ENCODE data around the gene KCNH3. TPM values are rescaled to one million over a fixed set of nuclear protein-coding genes. Genes with fewer than 3 reads are reported as not detected.
"Not testable (repeated sequence)": the region's sequence is repeated elsewhere in the genome, so short reads cannot be mapped to it uniquely, and the experiment has no call there.

Gene KCNH3
- polyA plus RNA-seq, 4 donors: 0.22 to 3.4 TPM; not detected in 2

DNA sequence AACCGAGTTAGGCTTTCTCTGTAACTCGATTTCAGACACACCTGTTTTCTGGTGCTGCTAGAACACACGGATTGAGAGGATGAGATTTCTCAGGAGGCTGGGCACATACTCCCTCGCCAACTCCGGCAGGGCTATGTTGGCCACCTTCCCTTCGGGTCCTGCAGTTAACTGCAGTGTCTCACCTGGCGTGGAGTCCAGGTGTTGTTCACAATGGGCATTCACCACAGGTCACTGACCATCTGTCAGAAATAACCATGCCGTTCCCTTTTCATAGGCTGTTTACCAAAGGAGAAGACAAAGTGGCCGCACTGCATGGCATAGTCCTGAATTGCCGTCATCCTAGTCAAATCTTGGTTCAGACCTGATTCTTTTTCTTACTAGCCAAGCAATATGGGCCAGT, 5.5 kb upstream of the KCNH3 start:
- WGBS, 3 donors: 37 to 84% (median 48%) methylated on average over 10 of the region's 10 CpGs
- peaks cover 0 to 9% (median 0%) of the 10 kb centered on the region in 3 donors for H3K36me3 ChIP-seq (ENCODE audit: control insufficient read depth in 3 of 3, insufficient read depth in 2 of 3, low read depth in 1 of 3, low read length in 3 of 3)
- no peak overlapping the region for H3K4me3 ChIP-seq (ENCODE audit: low read depth in 1 of 3, low read length in 3 of 3)
- H3K27me3 ChIP-seq (ENCODE audit: control insufficient read depth in 3 of 3, insufficient read depth in 3 of 3, low read length in 3 of 3): peaks cover 6 to 36% (median 7%) of the 10 kb centered on the region in 3 donors
- no peak for FAIRE-seq
- DNase-seq: no peak
- H3K4me1 ChIP-seq (ENCODE audit: control insufficient read depth in 3 of 3, insufficient read depth in 2 of 3, low read depth in 1 of 3, low read length in 2 of 3): peaks cover 0 to 9% (median 0%) of the 10 kb centered on the region in 3 donors
- no peaks in the 10 kb centered on the region for H3K9me3 ChIP-seq (ENCODE audit: control insufficient read depth in 2 of 2, insufficient read depth in 1 of 2, low read depth in 1 of 2, low read length in 1 of 2)
- no peak overlapping the region for H3K27ac ChIP-seq (ENCODE audit: low read depth in 1 of 3, low read length in 2 of 3)

DNA sequence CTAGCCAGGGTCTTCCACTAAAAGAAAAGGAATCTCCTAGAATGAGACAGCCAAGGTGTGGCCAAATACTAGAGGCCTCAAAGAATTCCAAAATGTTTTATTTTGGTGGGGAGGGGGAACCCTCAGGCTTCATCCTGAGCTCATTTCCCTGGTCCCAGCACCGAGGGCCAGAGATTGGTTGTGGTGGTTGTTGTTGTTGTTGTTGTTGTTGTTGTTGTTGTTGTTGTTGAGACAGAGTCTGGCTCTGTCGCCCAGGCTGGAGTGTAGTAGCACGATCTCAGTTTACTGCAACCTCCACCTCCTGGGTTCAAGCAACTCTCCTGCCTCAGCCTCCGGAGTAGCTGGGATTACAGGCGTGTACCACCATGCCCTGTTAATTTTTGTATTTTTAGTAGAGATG, 4.7 kb upstream of the KCNH3 start:
- H3K27ac ChIP-seq (ENCODE audit: low read depth in 1 of 3, low read length in 2 of 3); FAIRE-seq; H3K36me3 ChIP-seq (ENCODE audit: control insufficient read depth in 3 of 3, insufficient read depth in 2 of 3, low read depth in 1 of 3, low read length in 3 of 3); H3K9me3 ChIP-seq (ENCODE audit: control insufficient read depth in 2 of 2, insufficient read depth in 1 of 2, low read depth in 1 of 2, low read length in 1 of 2); H3K4me3 ChIP-seq (ENCODE audit: low read depth in 1 of 3, low read length in 3 of 3); DNase-seq: not testable (repeated sequence)
- peaks cover 0 to 10% (median 0%) of the 10 kb centered on the region in 3 donors for H3K4me1 ChIP-seq (ENCODE audit: control insufficient read depth in 3 of 3, insufficient read depth in 2 of 3, low read depth in 1 of 3, low read length in 2 of 3)
- peaks cover 7 to 41% (median 9%) of the 10 kb centered on the region in 3 donors for H3K27me3 ChIP-seq (ENCODE audit: control insufficient read depth in 3 of 3, insufficient read depth in 3 of 3, low read length in 3 of 3)
- 81 to 87% (median 87%) methylated on average over 5 of the region's 5 CpGs for WGBS, 3 donors

DNA sequence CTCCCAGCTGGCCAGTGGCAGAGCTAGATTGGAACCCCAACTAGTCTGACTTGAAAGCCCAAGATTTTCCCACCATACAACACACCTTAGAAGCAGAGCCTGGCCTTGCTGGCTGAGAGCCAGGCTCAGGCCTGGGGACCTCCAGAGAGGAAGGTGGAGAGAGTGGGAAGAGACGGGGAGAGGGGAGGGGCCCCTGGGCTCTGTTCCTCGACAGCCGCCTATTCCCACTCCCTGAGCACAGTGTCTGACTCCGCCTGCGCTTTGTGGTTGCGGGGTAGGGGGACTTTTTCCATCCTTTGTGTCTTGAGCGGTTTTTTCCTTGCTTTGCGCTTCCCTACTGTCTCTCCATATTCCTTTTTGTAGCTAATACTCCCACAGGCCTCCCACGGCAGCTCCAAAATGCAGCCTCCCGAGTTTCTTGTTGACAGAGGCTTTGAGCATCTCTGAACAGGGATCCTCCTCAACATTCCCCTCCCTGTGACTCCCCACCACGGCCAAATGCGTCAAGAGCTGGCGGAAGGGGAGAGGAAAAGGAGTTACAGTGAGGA, 4.0 kb upstream of the KCNH3 start:
- 77 to 86% (median 80%) methylated on average over 13 of the region's 13 CpGs for WGBS, 3 donors
- Histone ChIP-seq H3K27ac (ENCODE audit: low read depth in 1 of 3, low read length in 2 of 3) (no peak overlapping the region), H3K27me3 (ENCODE audit: control insufficient read depth in 3 of 3, insufficient read depth in 3 of 3, low read length in 3 of 3) (peaks cover 7 to 47% (median 13%) of the 10 kb centered on the region in 3 donors), H3K4me3 (ENCODE audit: low read depth in 1 of 3, low read length in 3 of 3) (no peak overlapping the region), H3K9me3 (ENCODE audit: control insufficient read depth in 2 of 2, insufficient read depth in 1 of 2, low read depth in 1 of 2, low read length in 1 of 2) (peaks cover 0 to 3% of the 10 kb centered on the region in 2 donors), H3K36me3 (ENCODE audit: control insufficient read depth in 3 of 3, insufficient read depth in 2 of 3, low read depth in 1 of 3, low read length in 3 of 3) (peaks cover 0 to 5% (median 0%) of the 10 kb centered on the region in 3 donors), H3K4me1 (ENCODE audit: control insufficient read depth in 3 of 3, insufficient read depth in 2 of 3, low read depth in 1 of 3, low read length in 2 of 3) (peaks cover 0 to 16% (median 0%) of the 10 kb centered on the region in 3 donors)
- FAIRE-seq (no peak), DNase-seq (no peak)

DNA sequence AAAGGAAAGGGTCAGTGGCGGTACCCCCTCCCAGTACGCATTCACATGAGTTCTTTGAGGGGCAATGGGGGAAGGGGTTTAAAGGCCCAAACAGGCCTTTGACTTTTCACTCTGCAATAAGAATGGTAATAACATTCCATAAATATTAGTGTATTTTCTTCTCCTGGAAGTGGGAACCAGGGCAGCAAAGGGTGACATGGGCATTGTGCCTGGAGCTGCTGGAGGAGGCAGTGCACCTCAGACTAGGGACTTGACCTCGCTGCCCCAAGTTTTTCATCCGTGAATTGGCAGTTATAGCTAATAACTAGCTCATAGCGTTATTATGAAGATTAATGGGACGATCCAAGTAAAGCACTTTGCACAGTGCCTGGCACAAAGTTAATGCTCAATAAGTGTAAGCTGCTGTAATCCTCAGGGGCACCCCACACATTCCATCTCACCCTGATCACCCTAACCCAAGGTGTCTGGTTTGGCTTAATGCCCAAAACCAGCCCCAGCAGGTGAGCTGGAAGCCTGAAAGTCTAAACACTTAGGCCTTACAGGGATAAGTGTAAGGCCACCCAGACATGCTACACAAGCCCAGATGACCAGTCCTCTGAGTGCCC, 2.8 kb upstream of the KCNH3 start:
- FAIRE-seq (no peak), DNase-seq (no peak)
- peaks cover 7 to 59% (median 13%) of the 10 kb centered on the region in 3 donors for H3K27me3 ChIP-seq (ENCODE audit: control insufficient read depth in 3 of 3, insufficient read depth in 3 of 3, low read length in 3 of 3)
- peaks cover 0 to 18% (median 0%) of the 10 kb centered on the region in 3 donors for H3K4me1 ChIP-seq (ENCODE audit: control insufficient read depth in 3 of 3, insufficient read depth in 2 of 3, low read depth in 1 of 3, low read length in 2 of 3)
- peaks cover 0 to 3% (median 0%) of the 10 kb centered on the region in 3 donors for H3K36me3 ChIP-seq (ENCODE audit: control insufficient read depth in 3 of 3, insufficient read depth in 2 of 3, low read depth in 1 of 3, low read length in 3 of 3)
- H3K27ac ChIP-seq (ENCODE audit: low read depth in 1 of 3, low read length in 2 of 3): no peak overlapping the region
- 49 to 79% (median 65%) methylated on average over 6 of the region's 6 CpGs for WGBS, 3 donors
- H3K4me3 ChIP-seq (ENCODE audit: low read depth in 1 of 3, low read length in 3 of 3): no peak overlapping the region
- H3K9me3 ChIP-seq (ENCODE audit: control insufficient read depth in 2 of 2, insufficient read depth in 1 of 2, low read depth in 1 of 2, low read length in 1 of 2): peaks cover 0 to 3% of the 10 kb centered on the region in 2 donors

GRCh38 chr12:49536526-49537071, 2.2 kb upstream of the KCNH3 start:
- Histone ChIP-seq H3K36me3 (ENCODE audit: control insufficient read depth in 3 of 3, insufficient read depth in 2 of 3, low read depth in 1 of 3, low read length in 3 of 3) (no peaks in the 10 kb centered on the region), H3K4me1 (ENCODE audit: control insufficient read depth in 3 of 3, insufficient read depth in 2 of 3, low read depth in 1 of 3, low read length in 2 of 3) (peaks cover 0 to 18% (median 0%) of the 10 kb centered on the region in 3 donors), H3K4me3 (ENCODE audit: low read depth in 1 of 3, low read length in 3 of 3) (no peak overlapping the region), H3K27ac (ENCODE audit: low read depth in 1 of 3, low read length in 2 of 3) (no peak overlapping the region), H3K27me3 (ENCODE audit: control insufficient read depth in 3 of 3, insufficient read depth in 3 of 3, low read length in 3 of 3) (peaks cover 7 to 63% (median 13%) of the 10 kb centered on the region in 3 donors), H3K9me3 (ENCODE audit: control insufficient read depth in 2 of 2, insufficient read depth in 1 of 2, low read depth in 1 of 2, low read length in 1 of 2) (peaks cover 0 to 3% of the 10 kb centered on the region in 2 donors)
- no peak for FAIRE-seq
- DNase-seq: no peak
- WGBS, 3 donors: 50 to 57% (median 51%) methylated on average over 3 of the region's 3 CpGs

DNA sequence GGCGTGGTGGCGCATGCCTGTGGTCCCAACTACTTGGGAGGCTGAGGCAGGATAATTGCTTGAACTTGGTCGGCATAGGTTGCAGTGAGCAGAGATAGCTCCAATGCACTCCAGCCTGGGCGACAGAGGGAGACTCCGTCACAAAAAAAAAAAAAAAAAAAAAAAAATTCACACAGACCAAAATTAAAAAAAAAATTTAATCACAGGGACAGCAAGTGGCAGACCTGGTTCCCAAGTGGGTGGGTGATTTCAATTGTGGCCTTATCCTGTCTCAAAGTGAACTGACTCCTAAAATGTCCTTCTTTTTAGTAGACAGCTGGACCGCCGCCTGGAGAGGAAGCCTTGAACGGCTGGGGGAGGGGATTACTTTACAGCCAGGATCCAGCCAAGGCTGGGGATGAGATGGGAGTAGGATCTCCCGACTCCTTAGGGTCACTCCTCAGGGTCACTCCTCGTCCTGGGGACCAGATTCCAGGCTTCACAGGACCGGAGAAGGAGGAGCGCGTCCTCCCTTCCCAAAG, 1.5 kb upstream of the KCNH3 start:
- FAIRE-seq: no peak
- peaks cover 0 to 3% of the 10 kb centered on the region in 2 donors for H3K9me3 ChIP-seq (ENCODE audit: control insufficient read depth in 2 of 2, insufficient read depth in 1 of 2, low read depth in 1 of 2, low read length in 1 of 2)
- WGBS, 3 donors: 22 to 32% (median 32%) methylated on average over 13 of the region's 13 CpGs

DNA sequence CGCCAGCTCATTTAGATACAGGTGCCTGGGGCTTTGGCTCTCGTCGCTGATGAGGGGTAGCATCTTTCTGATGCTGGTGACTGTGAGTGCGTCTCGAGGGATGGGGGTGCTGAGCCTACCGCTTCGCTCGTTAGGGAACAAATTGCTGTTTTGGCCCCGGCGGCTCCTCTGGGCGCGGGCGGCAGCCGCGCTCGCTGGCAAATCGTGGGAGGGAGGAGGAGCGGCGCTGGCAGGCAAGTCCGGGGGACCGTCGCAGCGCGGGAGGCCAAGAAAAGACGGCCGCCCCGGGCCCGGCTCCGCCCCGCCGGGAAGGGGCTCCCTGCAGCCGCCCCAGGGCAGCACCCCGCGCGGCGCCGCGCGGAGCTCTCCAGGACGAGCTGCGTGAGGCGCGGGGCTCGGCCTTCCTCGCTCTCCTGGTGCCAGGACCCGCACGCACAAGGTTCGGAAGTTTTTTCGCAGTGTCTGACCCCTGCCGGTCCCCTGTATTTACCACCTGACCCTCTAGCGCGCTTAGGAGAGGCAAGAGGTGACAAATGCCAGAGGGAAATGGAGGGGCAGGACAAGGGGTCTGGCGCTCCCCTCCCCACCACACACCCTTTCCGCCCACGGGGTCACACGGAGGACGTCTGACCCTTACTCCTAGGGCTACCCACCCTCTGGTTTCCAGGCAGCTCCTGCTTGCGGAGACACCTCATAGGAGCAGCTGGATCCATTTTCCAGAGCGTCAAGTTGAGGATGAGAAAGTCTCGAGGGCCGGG, 899 bp upstream of the KCNH3 start:
- Histone ChIP-seq H3K27me3 (ENCODE audit: control insufficient read depth in 3 of 3, insufficient read depth in 3 of 3, low read length in 3 of 3) (peaks cover 7 to 73% (median 13%) of the 10 kb centered on the region in 3 donors), H3K4me3 (ENCODE audit: low read depth in 1 of 3, low read length in 3 of 3) (peak overlapping the region in 2 of 3 donors; percentile 25 to 75), H3K9me3 (ENCODE audit: control insufficient read depth in 2 of 2, insufficient read depth in 1 of 2, low read depth in 1 of 2, low read length in 1 of 2) (peaks cover 0 to 3% of the 10 kb centered on the region in 2 donors), H3K36me3 (ENCODE audit: control insufficient read depth in 3 of 3, insufficient read depth in 2 of 3, low read depth in 1 of 3, low read length in 3 of 3) (no peaks in the 10 kb centered on the region), H3K27ac (ENCODE audit: low read depth in 1 of 3, low read length in 2 of 3) (no peak overlapping the region), H3K4me1 (ENCODE audit: control insufficient read depth in 3 of 3, insufficient read depth in 2 of 3, low read depth in 1 of 3, low read length in 2 of 3) (peaks cover 0 to 19% (median 0%) of the 10 kb centered on the region in 3 donors)
- no peak for FAIRE-seq
- peak in 1 of 2 donors; percentile 41 for DNase-seq
- WGBS, 3 donors: 1% methylated on average over 58 to 61 of the region's 61 CpGs

More for the DNA sequence above, 1.5 kb upstream of the KCNH3 start:
- H3K4me1 ChIP-seq (ENCODE audit: control insufficient read depth in 3 of 3, insufficient read depth in 2 of 3, low read depth in 1 of 3, low read length in 2 of 3): peaks cover 0 to 18% (median 0%) of the 10 kb centered on the region in 3 donors
- no peak for DNase-seq
- H3K27me3 ChIP-seq (ENCODE audit: control insufficient read depth in 3 of 3, insufficient read depth in 3 of 3, low read length in 3 of 3): peaks cover 7 to 66% (median 13%) of the 10 kb centered on the region in 3 donors
- H3K36me3 ChIP-seq (ENCODE audit: control insufficient read depth in 3 of 3, insufficient read depth in 2 of 3, low read depth in 1 of 3, low read length in 3 of 3): no peaks in the 10 kb centered on the region
- no peak overlapping the region for H3K27ac ChIP-seq (ENCODE audit: low read depth in 1 of 3, low read length in 2 of 3)
- H3K4me3 ChIP-seq (ENCODE audit: low read depth in 1 of 3, low read length in 3 of 3): peak overlapping the region in 2 of 3 donors; percentile 7 to 75
